SK-N-SH (cell line): ENCODE results near the gene YEATS4. TPM values are rescaled to one million over a fixed set of nuclear protein-coding genes. Genes with fewer than 3 reads are reported as not detected.

Source experiments
- CTCF ChIA-PET: fragments of 300-600, 350-600 bp; formaldehyde crosslinking; extraction: SDS; loops from one replicate; lab custom pipeline; 2021; lab: Yijun Ruan, JAX
- POLR2A ChIA-PET: fragments of 350-600 bp; sonication (Branson Sonifier 250); formaldehyde crosslinking; extraction: SDS; loops from one replicate; lab custom pipeline; 2020; ENCODE audit warnings: antibody characterized with exemption, inconsistent platforms; lab: Yijun Ruan, JAX
- DNase-seq: peaks from one replicate; pipeline ENCODE4 v3.0.0; 2012
- H2AFZ ChIP-seq: fragments of 200-600 bp; sonication (generic); 2 replicates; pipeline ENCODE4 v1.8.1; 2016; ENCODE audit warnings: antibody characterized with exemption, mild to moderate bottlenecking, low read depth
- H3F3A ChIP-seq: fragments of 200-600 bp; sonication (generic); replicated peaks from 2 replicates; pipeline ENCODE3; 2016; ENCODE audit warnings: antibody characterized with exemption, mild to moderate bottlenecking; ENCODE audit not compliant: insufficient read depth
- H3K27ac ChIP-seq, 2 experiments: fragments of 200-500 bp in 1 of 2; fragments of 200-600 bp in 1 of 2; sonication (Bioruptor generic) in 1 of 2; sonication (generic), shearing (Covaris generic) in 1 of 2; 2 replicates each; pipeline versions ENCODE4 v1.5.1 to v1.6.1; 2014 to 2016; ENCODE audit warnings: low read depth in 2 of 2, inconsistent platforms in 1 of 2, low read length in 1 of 2, mild to moderate bottlenecking in 1 of 2, mixed read lengths in 1 of 2
- H3K27me3 ChIP-seq: fragments of 200-600 bp; sonication (generic), shearing (Covaris generic); 2 replicates; pipeline ENCODE4 v1.6.1; 2016; ENCODE audit warnings: mixed run types; ENCODE audit not compliant: insufficient read depth
- H3K36me3 ChIP-seq, 2 experiments: fragments of 200-500 bp in 1 of 2; fragments of 200-600 bp in 1 of 2; sonication (Bioruptor generic) in 1 of 2; sonication (generic) in 1 of 2; replicated peaks in 1 of 2; 2 replicates each; pipeline versions ENCODE3 to v1.5.1; 2014 to 2016; ENCODE audit warnings: low read length in 1 of 2, mild to moderate bottlenecking in 1 of 2; ENCODE audit not compliant: insufficient read depth in 2 of 2, control insufficient read depth in 1 of 2
- H3K4me1 ChIP-seq, 2 experiments: fragments of 200-500 bp in 1 of 2; fragments of 200-600 bp in 1 of 2; sonication (Bioruptor generic) in 1 of 2; sonication (generic), shearing (Covaris generic) in 1 of 2; 2 replicates each; pipeline versions ENCODE4 v1.5.1 to v1.6.1; 2014 to 2016; ENCODE audit warnings: low read depth in 1 of 2, low read length in 1 of 2, mixed run types in 1 of 2; ENCODE audit not compliant: insufficient read depth in 2 of 2, control insufficient read depth in 1 of 2
- H3K4me2 ChIP-seq: fragments of 200-600 bp; sonication (generic), shearing (Covaris generic); 2 replicates; pipeline ENCODE4 v1.6.1; 2017; ENCODE audit warnings: mixed run types
- H3K4me3 ChIP-seq, 2 experiments: fragments of 200-500 bp in 1 of 2; fragments of 200-600 bp in 1 of 2; sonication (Bioruptor generic) in 1 of 2; sonication (generic), shearing (Covaris generic) in 1 of 2; 2 replicates each; pipeline versions ENCODE4 v1.5.1 to v1.8.1; 2014 to 2016; ENCODE audit warnings: low read depth in 2 of 2, inconsistent platforms in 1 of 2, low read length in 1 of 2, mild to moderate bottlenecking in 1 of 2, mixed read lengths in 1 of 2, moderate library complexity in 1 of 2
- H3K79me2 ChIP-seq: fragments of 200-600 bp; sonication (generic); 2 replicates; pipeline ENCODE4 v1.8.1; 2017; ENCODE audit warnings: mild to moderate bottlenecking; ENCODE audit not compliant: insufficient read depth
- H3K9ac ChIP-seq: fragments of 200-600 bp; sonication (generic); 2 replicates; pipeline ENCODE4 v1.6.1; 2017; ENCODE audit warnings: mixed run types
- H3K9me2 ChIP-seq: fragments of 200-600 bp; sonication (generic); 2 replicates; pipeline ENCODE4 v1.6.1; 2017; ENCODE audit warnings: mixed run types
- H3K9me3 ChIP-seq: fragments of 200-600 bp; sonication (generic); 2 replicates; pipeline ENCODE4 v1.6.1; 2017; ENCODE audit warnings: mixed run types, mild to moderate bottlenecking, moderate library complexity
- H4K20me1 ChIP-seq: fragments of 200-600 bp; sonication (generic); 2 replicates; pipeline ENCODE4 v1.6.1; 2017; ENCODE audit warnings: mild to moderate bottlenecking, mixed run types; ENCODE audit not compliant: insufficient read depth
- CTCF ChIP-seq: fragments of 200-600 bp; sonication (generic); IDR thresholded peaks from 2 replicates; pipeline ENCODE4 v1.6.1; 2017; ENCODE audit warnings: antibody characterized with exemption, mild to moderate bottlenecking, moderate library complexity
- ELF1 ChIP-seq: IDR thresholded peaks from 2 replicates; pipeline ENCODE4 v1.4.0; 2012
- EP300 ChIP-seq, 2 experiments: IDR thresholded peaks; 2 replicates each; pipeline versions ENCODE4 v1.4.0 to v1.6.1; 2012; ENCODE audit warnings: borderline replicate concordance in 1 of 2, low read depth in 1 of 2, low read length in 1 of 2
- EZH2phosphoT487 ChIP-seq: fragments of 200-600 bp; sonication (generic); IDR thresholded peaks from 2 replicates; pipeline ENCODE4 v1.6.1; 2017; ENCODE audit warnings: low read depth, mixed run types, mild to moderate bottlenecking, antibody characterized with exemption, moderate library complexity, borderline replicate concordance
- FOSL2 ChIP-seq: IDR thresholded peaks from 2 replicates; pipeline ENCODE4 v1.4.0; 2012; ENCODE audit warnings: low read depth, mild to moderate bottlenecking, moderate library complexity, borderline replicate concordance
- FOXJ3 ChIP-seq: sonication (generic); formaldehyde crosslinking; IDR thresholded peaks from 2 replicates; pipeline ENCODE4 v1.5.1; 2020; ENCODE audit warnings: mild to moderate bottlenecking, missing genetic modification reagents
- FOXM1 ChIP-seq: IDR thresholded peaks from 2 replicates; pipeline ENCODE4 v1.4.0; 2012; ENCODE audit warnings: low read depth, mild to moderate bottlenecking
- GABPA ChIP-seq: IDR thresholded peaks from 2 replicates; pipeline ENCODE4 v1.4.0; 2012; ENCODE audit warnings: low read depth, mild to moderate bottlenecking
- IRF3 ChIP-seq: fragments of 150-350 bp; IDR thresholded peaks from 2 replicates; pipeline ENCODE4 v1.6.1; 2016; ENCODE audit warnings: mild to moderate bottlenecking, low read depth, low read length
- JUND ChIP-seq: IDR thresholded peaks from 2 replicates; pipeline ENCODE4 v1.4.0; 2012
- MAX ChIP-seq: IDR thresholded peaks from 2 replicates; pipeline ENCODE4 v1.4.0; 2012; ENCODE audit warnings: low read depth
- MXI1 ChIP-seq: IDR thresholded peaks from 2 replicates; pipeline ENCODE4 v1.6.1; 2012; ENCODE audit warnings: mild to moderate bottlenecking, low read depth, low read length, improper control_type of control experiment
- NFIC ChIP-seq: IDR thresholded peaks from 2 replicates; pipeline ENCODE4 v1.4.0; 2012; ENCODE audit warnings: borderline replicate concordance
- POLR2AphosphoS5 ChIP-seq: IDR thresholded peaks from 2 replicates; pipeline ENCODE4 v1.6.1; 2012; ENCODE audit warnings: low read depth, low read length
- RAD21 ChIP-seq: IDR thresholded peaks from 2 replicates; pipeline ENCODE4 v1.6.1; 2012; ENCODE audit warnings: mild to moderate bottlenecking, low read length
- RCOR1 ChIP-seq: fragments of 150-350 bp; IDR thresholded peaks from 2 replicates; pipeline ENCODE4 v1.6.1; 2017; ENCODE audit warnings: antibody characterized with exemption, low read length
- RFX5 ChIP-seq: IDR thresholded peaks from 2 replicates; pipeline ENCODE4 v1.6.1; 2012; ENCODE audit warnings: mild to moderate bottlenecking, improper control_type of control experiment, low read length
- SIN3A ChIP-seq: IDR thresholded peaks from 2 replicates; pipeline ENCODE4 v1.6.1; 2012; ENCODE audit warnings: low read depth, mild to moderate bottlenecking, low read length, moderate library complexity, borderline replicate concordance
- SMC3 ChIP-seq: IDR thresholded peaks from 2 replicates; pipeline ENCODE4 v1.6.1; 2012; ENCODE audit warnings: low read depth, low read length, improper control_type of control experiment
- TAF1 ChIP-seq: IDR thresholded peaks from 2 replicates; pipeline ENCODE4 v1.6.1; 2012; ENCODE audit warnings: low read depth, mild to moderate bottlenecking, low read length, moderate library complexity, borderline replicate concordance
- TCF12 ChIP-seq: IDR thresholded peaks from 2 replicates; pipeline ENCODE4 v1.4.0; 2012
- TEAD4 ChIP-seq: IDR thresholded peaks from 2 replicates; pipeline ENCODE4 v1.4.0; 2012; ENCODE audit warnings: mild to moderate bottlenecking, borderline replicate concordance; ENCODE audit not compliant: insufficient read depth
- USF1 ChIP-seq: IDR thresholded peaks from 2 replicates; pipeline ENCODE4 v1.4.0; 2012; ENCODE audit warnings: low read depth, borderline replicate concordance
- USF2 ChIP-seq: fragments of 150-350 bp; IDR thresholded peaks from 2 replicates; pipeline ENCODE4 v1.6.1; 2017; ENCODE audit warnings: antibody characterized with exemption, low read length, low read depth, borderline replicate concordance
- YY1 ChIP-seq: IDR thresholded peaks from 2 replicates; pipeline ENCODE4 v1.4.0; 2012; ENCODE audit warnings: low read depth, mild to moderate bottlenecking
- ZBTB33 ChIP-seq: IDR thresholded peaks from 2 replicates; pipeline ENCODE4 v1.4.0; 2012; ENCODE audit warnings: low read depth, borderline replicate concordance
- WGBS: methylation state at CpG from one replicate; pipeline ENCODE4 v1.1.6; 2017; ENCODE audit warnings: low lambda C conversion rate; 5-methylcytosine and 5-hydroxymethylcytosine counted together
- polyA plus RNA-seq, 3 experiments: library from polyadenylated mRNA; depleted of rRNA; stranded (reverse); fragments of >200 nt; gene quantifications; 2 replicates each; pipeline ENCODE4 v1.2.3, GENCODE V29; 2012

Gene YEATS4
- polyA plus RNA-seq (2012; rRNA removed), result 11.4 and 13.2 TPM in 2 replicates
- polyA plus RNA-seq (2012; cell fraction: cytosol; rRNA removed), result 12.1 and 17.1 TPM in 2 replicates
- 7.5 and 8.5 TPM in 2 replicates for polyA plus RNA-seq (2012; cell fraction: nucleus; rRNA removed)

GRCh38 chr12:69359531-69360347, at the start of gene YEATS4:
TSS of gene YEATS4 (plus strand) at chr12:69359743. CDS start at chr12:69359973, 230 bp downstream.
- no peaks in the 10 kb centered on the region for H3K9me2 ChIP-seq
- ChIA-PET CTCF (interaction anchor here (2.8 kb wide), 1 partner anchor 211 kb away, joined by 26 read pairs; no protein-coding TSS in a partner anchor), POLR2A (interaction anchor here (0.6 kb wide), 1 partner anchor 23 kb away, joined by 3 read pairs; no protein-coding TSS in a partner anchor)
- peak; percentile 92 for DNase-seq
- under 1% methylated on average over 42 of the region's 70 CpGs for WGBS
- H3K36me3 ChIP-seq, result peaks cover 13 to 28% of the 10 kb centered on the region in 2 experiments
- peak within 1 kb of the TSS; percentile 95 for H3K9ac ChIP-seq
- H3K4me2 ChIP-seq, result peak within 1 kb of the TSS; percentile 86
- H3K27ac ChIP-seq, result peak within 1 kb of the TSS; percentile 93
- peaks cover 25% of the 10 kb centered on the region for H3K79me2 ChIP-seq
- H3K4me1 ChIP-seq, result peaks cover 4 to 6% of the 10 kb centered on the region in 2 experiments; a peak in 3 of 4 replicates
- peak within 1 kb of the TSS; percentile 98 for H2AFZ ChIP-seq
- H3F3A ChIP-seq, result peaks cover 13% of the 10 kb centered on the region
- H3K4me3 ChIP-seq, result peak within 1 kb of the TSS; percentile 83 to 90
- H4K20me1 ChIP-seq, result no peaks in the 10 kb centered on the region
- 0 out of 2 replicates have a peak, but pooled peaks cover 2% of the 10 kb centered on the region for H3K9me3 ChIP-seq
- no peaks in the 10 kb centered on the region for H3K27me3 ChIP-seq
- TF ChIP-seq EP300 (IDR thresholded peaks at IDR 0.05; ENCODE audit: borderline replicate concordance in 1 of 2, low read depth in 1 of 2, low read length in 1 of 2) (no peak), FOXJ3 (CRISPR knock-in tag) (no peak), TAF1 (peak; percentile 57), ZBTB33 (no peak), MAX (peak; percentile 80), TCF12 (no peak), JUND (no peak), RAD21 (no peak), RCOR1 (no peak), ELF1 (0 out of 2 replicates have a peak, but pooled peaks have one; percentile 47), YY1 (peak; percentile 71; the same call in 1 of the 2 replicates), POLR2AphosphoS5 (peak; percentile 83), FOSL2 (no peak), TEAD4 (no peak), IRF3 (no peak), USF1 (0 out of 2 replicates have a peak, but pooled peaks have one; percentile 3), CTCF (no peak), SIN3A (peak; percentile 96), RFX5 (no peak), SMC3 (no peak), FOXM1 (no peak), USF2 (no peak), NFIC (no peak), EZH2phosphoT487 (no peak), MXI1 (peak; percentile 90), GABPA (peak; percentile 25)
